ENCODE results near the gene SGMS1.

DNA sequence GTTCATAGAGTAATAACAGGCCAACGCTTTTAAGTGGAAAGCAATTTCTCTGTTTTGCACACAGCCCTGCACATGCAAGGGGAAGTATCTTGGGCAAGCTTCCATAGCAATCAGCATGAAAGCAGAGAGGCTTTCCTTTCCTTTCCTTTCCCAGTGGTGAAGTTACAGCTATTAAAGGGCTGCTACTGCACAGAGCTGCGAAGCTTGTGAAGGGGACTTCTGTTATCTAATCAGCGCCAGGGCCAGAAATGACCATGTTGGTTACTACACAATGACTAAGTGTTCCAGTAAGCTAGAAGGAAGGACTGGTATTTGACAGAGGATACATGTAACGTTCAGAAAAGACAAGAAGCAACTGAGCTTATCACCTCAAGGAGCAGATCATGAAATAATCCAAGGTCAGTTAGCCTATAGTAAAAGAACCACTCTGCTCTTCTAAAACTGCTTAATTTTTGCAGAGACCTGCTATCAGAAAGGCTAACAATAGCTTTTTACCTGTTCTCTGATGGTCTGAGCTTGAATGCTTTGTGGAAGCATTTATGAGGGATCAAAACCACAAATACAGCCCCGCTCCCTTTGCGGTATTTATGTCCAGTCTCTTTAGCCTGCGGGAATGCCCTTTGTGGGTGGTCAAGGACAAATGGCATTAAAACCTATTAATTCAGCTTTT, 45.9 kb downstream of the SGMS1 start:
- no peak for TF ChIP-seq EZH2phosphoT487 (IDR thresholded peaks at IDR 0.05; ENCODE audit: low read depth)
- TF ChIP-seq, protein P1, sequence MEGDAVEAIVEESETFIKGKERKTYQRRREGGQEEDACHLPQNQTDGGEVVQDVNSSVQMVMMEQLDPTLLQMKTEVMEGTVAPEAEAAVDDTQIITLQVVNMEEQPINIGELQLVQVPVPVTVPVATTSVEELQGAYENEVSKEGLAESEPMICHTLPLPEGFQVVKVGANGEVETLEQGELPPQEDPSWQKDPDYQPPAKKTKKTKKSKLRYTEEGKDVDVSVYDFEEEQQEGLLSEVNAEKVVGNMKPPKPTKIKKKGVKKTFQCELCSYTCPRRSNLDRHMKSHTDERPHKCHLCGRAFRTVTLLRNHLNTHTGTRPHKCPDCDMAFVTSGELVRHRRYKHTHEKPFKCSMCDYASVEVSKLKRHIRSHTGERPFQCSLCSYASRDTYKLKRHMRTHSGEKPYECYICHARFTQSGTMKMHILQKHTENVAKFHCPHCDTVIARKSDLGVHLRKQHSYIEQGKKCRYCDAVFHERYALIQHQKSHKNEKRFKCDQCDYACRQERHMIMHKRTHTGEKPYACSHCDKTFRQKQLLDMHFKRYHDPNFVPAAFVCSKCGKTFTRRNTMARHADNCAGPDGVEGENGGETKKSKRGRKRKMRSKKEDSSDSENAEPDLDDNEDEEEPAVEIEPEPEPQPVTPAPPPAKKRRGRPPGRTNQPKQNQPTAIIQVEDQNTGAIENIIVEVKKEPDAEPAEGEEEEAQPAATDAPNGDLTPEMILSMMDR (IDR thresholded peaks at IDR 0.05; ENCODE audit: low read depth, low read length): no peak
